Adipocyte (in vitro differentiated cells): Measurements from ENCODE around the gene PDHX.

Experiments used
- DNase-seq: peaks from one replicate; pipeline ENCODE4 v3.0.0-alpha.2; 2015; ENCODE audit warnings: low read depth
- H3K27me3 ChIP-seq: replicated peaks from 2 replicates; pipeline ENCODE4 v1.7.0; 2013; ENCODE audit warnings: mild to moderate bottlenecking, low read length, moderate library complexity; ENCODE audit not compliant: control insufficient read depth, insufficient read depth
- H3K36me3 ChIP-seq: 2 replicates; pipeline ENCODE4 v1.7.0; 2013; ENCODE audit warnings: low read length, mild to moderate bottlenecking, moderate library complexity; ENCODE audit not compliant: control insufficient read depth, insufficient read depth, severe bottlenecking
- H3K4me1 ChIP-seq: 2 replicates; pipeline ENCODE4 v1.7.0; 2013; ENCODE audit warnings: mild to moderate bottlenecking, low read length, moderate library complexity; ENCODE audit not compliant: control insufficient read depth, insufficient read depth
- H3K4me3 ChIP-seq: 2 replicates; pipeline ENCODE4 v1.7.0; 2013; ENCODE audit warnings: mild to moderate bottlenecking, low read length, moderate library complexity
- H3K9ac ChIP-seq: 2 replicates; pipeline ENCODE4 v1.7.0; 2013; ENCODE audit warnings: mild to moderate bottlenecking, low read length, moderate library complexity
- H3K9me3 ChIP-seq: 2 replicates; pipeline ENCODE4 v1.7.0; 2013; ENCODE audit warnings: mild to moderate bottlenecking, low read length, moderate library complexity; ENCODE audit not compliant: control insufficient read depth

The PDHX gene

GRCh38 chr11:34929794-34930763, 13.7 kb downstream of the PDHX start:
- H3K36me3 ChIP-seq, result peaks cover 28% of the 10 kb centered on the region
- no peaks in the 10 kb centered on the region for H3K9me3 ChIP-seq
- DNase-seq, result no peak
- no peaks in the 10 kb centered on the region for H3K27me3 ChIP-seq
- H3K4me1 ChIP-seq, result peaks cover 27% of the 10 kb centered on the region
- H3K9ac ChIP-seq, result no peak overlapping the region
- no peak overlapping the region for H3K4me3 ChIP-seq

- no peak for DNase-seq
- peaks cover 50% of the 10 kb centered on the region for H3K36me3 ChIP-seq
Observed at GRCh38 chr11:34936945-34937629, 20.7 kb downstream of the PDHX start.

GRCh38 chr11:34938611-34939010, 22.2 kb downstream of the PDHX start:
- no peak overlapping the region for H3K4me3 ChIP-seq
- no peak for DNase-seq
- no peak overlapping the region for H3K9ac ChIP-seq
- peaks cover 45% of the 10 kb centered on the region for H3K36me3 ChIP-seq
- no peaks in the 10 kb centered on the region for H3K27me3 ChIP-seq
- peaks cover 9% of the 10 kb centered on the region for H3K4me1 ChIP-seq
- H3K9me3 ChIP-seq, result no peaks in the 10 kb centered on the region

More at GRCh38 chr11:34936945-34937629, 20.7 kb downstream of the PDHX start:
- Histone ChIP-seq H3K9me3 (no peaks in the 10 kb centered on the region), H3K4me1 (peaks cover 9% of the 10 kb centered on the region), H3K9ac (no peak overlapping the region), H3K4me3 (no peak overlapping the region), H3K27me3 (no peaks in the 10 kb centered on the region)

GRCh38 chr11:34940026-34940677, 23.7 kb downstream of the PDHX start:
- H3K9me3 ChIP-seq, result peaks cover 10% of the 10 kb centered on the region
- H3K4me1 ChIP-seq, result peaks cover 9% of the 10 kb centered on the region
- peak; percentile 83 for DNase-seq
- no peak overlapping the region for H3K9ac ChIP-seq
- no peaks in the 10 kb centered on the region for H3K27me3 ChIP-seq
- H3K4me3 ChIP-seq, result no peak overlapping the region
- H3K36me3 ChIP-seq, result peaks cover 44% of the 10 kb centered on the region

- H3K27me3 ChIP-seq, result no peaks in the 10 kb centered on the region
- no peak for DNase-seq
- H3K36me3 ChIP-seq, result peaks cover 39% of the 10 kb centered on the region
- H3K9ac ChIP-seq, result no peak overlapping the region
- no peak overlapping the region for H3K4me3 ChIP-seq
- peaks cover 10% of the 10 kb centered on the region for H3K9me3 ChIP-seq
- peaks cover 13% of the 10 kb centered on the region for H3K4me1 ChIP-seq
Observed at GRCh38 chr11:34941688-34942087, 25.3 kb downstream of the PDHX start.

GRCh38 chr11:34944692-34945091, 28.3 kb downstream of the PDHX start:
- H3K9me3 ChIP-seq, result peaks cover 10% of the 10 kb centered on the region
- no peak for DNase-seq
- H3K36me3 ChIP-seq, result peaks cover 30% of the 10 kb centered on the region
- no peak overlapping the region for H3K4me3 ChIP-seq
- peaks cover 24% of the 10 kb centered on the region for H3K4me1 ChIP-seq
- no peak overlapping the region for H3K9ac ChIP-seq
- no peaks in the 10 kb centered on the region for H3K27me3 ChIP-seq

GRCh38 chr11:34948696-34949095, 32.3 kb downstream of the PDHX start:
- Histone ChIP-seq H3K9me3 (peaks cover 10% of the 10 kb centered on the region), H3K36me3 (peaks cover 10% of the 10 kb centered on the region), H3K4me1 (peaks cover 20% of the 10 kb centered on the region), H3K4me3 (peak overlapping the region; percentile 12), H3K27me3 (no peaks in the 10 kb centered on the region), H3K9ac (no peak overlapping the region)
- DNase-seq, result peak; percentile 62

GRCh38 chr11:34953955-34954354, 37.5 kb downstream of the PDHX start:
- no peaks in the 10 kb centered on the region for H3K9me3 ChIP-seq
- H3K27me3 ChIP-seq, result no peaks in the 10 kb centered on the region

GRCh38 chr11:34957206-34957605, 40.8 kb downstream of the PDHX start:
- Histone ChIP-seq H3K4me1 (peaks cover 14% of the 10 kb centered on the region), H3K36me3 (peaks cover 29% of the 10 kb centered on the region), H3K9ac (no peak overlapping the region)

More at GRCh38 chr11:34953955-34954354, 37.5 kb downstream of the PDHX start:
- no peak overlapping the region for H3K9ac ChIP-seq
- H3K4me3 ChIP-seq, result no peak overlapping the region
- H3K36me3 ChIP-seq, result peaks cover 23% of the 10 kb centered on the region
- H3K4me1 ChIP-seq, result peaks cover 2% of the 10 kb centered on the region
- DNase-seq, result no peak

GRCh38 chr11:34957606-34958005, 41.2 kb downstream of the PDHX start:
- H3K27me3 ChIP-seq, result no peaks in the 10 kb centered on the region
- DNase-seq, result no peak
- H3K9me3 ChIP-seq, result no peaks in the 10 kb centered on the region
- no peak overlapping the region for H3K4me3 ChIP-seq
- no peak overlapping the region for H3K9ac ChIP-seq
- H3K4me1 ChIP-seq, result peaks cover 14% of the 10 kb centered on the region
- H3K36me3 ChIP-seq, result peaks cover 31% of the 10 kb centered on the region

More at GRCh38 chr11:34957206-34957605, 40.8 kb downstream of the PDHX start:
- Histone ChIP-seq H3K9me3 (no peaks in the 10 kb centered on the region), H3K4me3 (no peak overlapping the region), H3K27me3 (no peaks in the 10 kb centered on the region)
- DNase-seq, result no peak

GRCh38 chr11:34959770-34960169, 43.4 kb downstream of the PDHX start:
- H3K27me3 ChIP-seq, result no peaks in the 10 kb centered on the region
- peaks cover 22% of the 10 kb centered on the region for H3K36me3 ChIP-seq
- no peak overlapping the region for H3K9ac ChIP-seq
- H3K4me3 ChIP-seq, result no peak overlapping the region
- no peak for DNase-seq
- no peaks in the 10 kb centered on the region for H3K9me3 ChIP-seq
- H3K4me1 ChIP-seq, result peaks cover 14% of the 10 kb centered on the region
